HL-60 (cell line): Measurements from ENCODE around the gene ANO1.

Experiments used
- DNase-seq, 2 experiments: peaks; one replicate each; pipeline ENCODE4 v3.0.0-alpha.2; 2010 to 2020; ENCODE audit warnings: low read depth in 1 of 2, low spot score in 1 of 2
- H3K27ac ChIP-seq: fragments of 250-450 bp; sonication (Bioruptor Pico); replicated peaks from 2 replicates; pipeline ENCODE4 v1.5.1; 2020; ENCODE audit warnings: mild to moderate bottlenecking, moderate library complexity
- H3K27me3 ChIP-seq: fragments of 250-450 bp; sonication (Bioruptor Pico); 2 replicates; pipeline ENCODE4 v1.5.1; 2021; ENCODE audit warnings: mild to moderate bottlenecking, moderate library complexity; ENCODE audit not compliant: insufficient read depth, poor library complexity, severe bottlenecking
- H3K4me3 ChIP-seq: replicated peaks from 2 replicates; pipeline ENCODE4 v1.5.1; 2011; ENCODE audit warnings: mild to moderate bottlenecking, control low read depth, low read length; ENCODE audit not compliant: insufficient read depth
- GABPA ChIP-seq: IDR thresholded peaks from 2 replicates; pipeline ENCODE4 v1.6.1; 2012; ENCODE audit warnings: low read depth
- POLR2AphosphoS5 ChIP-seq: IDR thresholded peaks from 2 replicates; pipeline ENCODE4 v1.6.1; 2012; ENCODE audit warnings: low read depth
- SPI1 ChIP-seq: IDR thresholded peaks from 2 replicates; pipeline ENCODE4 v1.6.1; 2012; ENCODE audit warnings: low read depth, mild to moderate bottlenecking, borderline replicate concordance
- TF ChIP-seq, protein P1 (sequence below): IDR thresholded peaks from 2 replicates; pipeline ENCODE4 v1.6.1; 2012; ENCODE audit warnings: low read depth; ENCODE audit not compliant: insufficient replicate concordance
- TF ChIP-seq, protein P2 (sequence below): IDR thresholded peaks from one replicate; pipeline ENCODE4 v1.5.1; 2011; ENCODE audit warnings: low read length, control low read depth, inconsistent platforms; ENCODE audit not compliant: insufficient read depth

ANO1 gene

DNA sequence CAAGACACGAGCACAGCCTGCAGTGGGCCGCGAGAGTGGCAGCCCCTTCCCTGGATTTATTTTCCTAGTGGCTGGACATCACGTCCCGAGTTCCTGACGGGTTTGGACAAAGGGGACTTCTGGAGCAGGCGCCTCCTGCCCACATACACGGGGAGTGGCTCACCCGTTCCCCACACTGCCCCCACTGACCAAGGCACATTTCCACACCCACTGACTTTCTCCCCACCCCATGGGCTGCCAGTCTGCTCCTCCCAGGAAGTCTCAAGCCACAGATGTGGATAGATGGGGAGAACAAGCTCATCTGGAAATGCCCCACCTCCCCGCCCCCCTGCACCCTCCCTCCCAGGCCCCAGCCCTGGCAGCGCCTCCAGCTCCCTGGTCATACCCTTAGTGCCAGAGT lies 91.0 kb downstream of the ANO1 start:
- TF ChIP-seq, protein P1, sequence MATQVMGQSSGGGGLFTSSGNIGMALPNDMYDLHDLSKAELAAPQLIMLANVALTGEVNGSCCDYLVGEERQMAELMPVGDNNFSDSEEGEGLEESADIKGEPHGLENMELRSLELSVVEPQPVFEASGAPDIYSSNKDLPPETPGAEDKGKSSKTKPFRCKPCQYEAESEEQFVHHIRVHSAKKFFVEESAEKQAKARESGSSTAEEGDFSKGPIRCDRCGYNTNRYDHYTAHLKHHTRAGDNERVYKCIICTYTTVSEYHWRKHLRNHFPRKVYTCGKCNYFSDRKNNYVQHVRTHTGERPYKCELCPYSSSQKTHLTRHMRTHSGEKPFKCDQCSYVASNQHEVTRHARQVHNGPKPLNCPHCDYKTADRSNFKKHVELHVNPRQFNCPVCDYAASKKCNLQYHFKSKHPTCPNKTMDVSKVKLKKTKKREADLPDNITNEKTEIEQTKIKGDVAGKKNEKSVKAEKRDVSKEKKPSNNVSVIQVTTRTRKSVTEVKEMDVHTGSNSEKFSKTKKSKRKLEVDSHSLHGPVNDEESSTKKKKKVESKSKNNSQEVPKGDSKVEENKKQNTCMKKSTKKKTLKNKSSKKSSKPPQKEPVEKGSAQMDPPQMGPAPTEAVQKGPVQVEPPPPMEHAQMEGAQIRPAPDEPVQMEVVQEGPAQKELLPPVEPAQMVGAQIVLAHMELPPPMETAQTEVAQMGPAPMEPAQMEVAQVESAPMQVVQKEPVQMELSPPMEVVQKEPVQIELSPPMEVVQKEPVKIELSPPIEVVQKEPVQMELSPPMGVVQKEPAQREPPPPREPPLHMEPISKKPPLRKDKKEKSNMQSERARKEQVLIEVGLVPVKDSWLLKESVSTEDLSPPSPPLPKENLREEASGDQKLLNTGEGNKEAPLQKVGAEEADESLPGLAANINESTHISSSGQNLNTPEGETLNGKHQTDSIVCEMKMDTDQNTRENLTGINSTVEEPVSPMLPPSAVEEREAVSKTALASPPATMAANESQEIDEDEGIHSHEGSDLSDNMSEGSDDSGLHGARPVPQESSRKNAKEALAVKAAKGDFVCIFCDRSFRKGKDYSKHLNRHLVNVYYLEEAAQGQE, result no peak
- TF ChIP-seq SPI1 (no peak), POLR2AphosphoS5 (no peak), GABPA (no peak)
- TF ChIP-seq, protein P2, sequence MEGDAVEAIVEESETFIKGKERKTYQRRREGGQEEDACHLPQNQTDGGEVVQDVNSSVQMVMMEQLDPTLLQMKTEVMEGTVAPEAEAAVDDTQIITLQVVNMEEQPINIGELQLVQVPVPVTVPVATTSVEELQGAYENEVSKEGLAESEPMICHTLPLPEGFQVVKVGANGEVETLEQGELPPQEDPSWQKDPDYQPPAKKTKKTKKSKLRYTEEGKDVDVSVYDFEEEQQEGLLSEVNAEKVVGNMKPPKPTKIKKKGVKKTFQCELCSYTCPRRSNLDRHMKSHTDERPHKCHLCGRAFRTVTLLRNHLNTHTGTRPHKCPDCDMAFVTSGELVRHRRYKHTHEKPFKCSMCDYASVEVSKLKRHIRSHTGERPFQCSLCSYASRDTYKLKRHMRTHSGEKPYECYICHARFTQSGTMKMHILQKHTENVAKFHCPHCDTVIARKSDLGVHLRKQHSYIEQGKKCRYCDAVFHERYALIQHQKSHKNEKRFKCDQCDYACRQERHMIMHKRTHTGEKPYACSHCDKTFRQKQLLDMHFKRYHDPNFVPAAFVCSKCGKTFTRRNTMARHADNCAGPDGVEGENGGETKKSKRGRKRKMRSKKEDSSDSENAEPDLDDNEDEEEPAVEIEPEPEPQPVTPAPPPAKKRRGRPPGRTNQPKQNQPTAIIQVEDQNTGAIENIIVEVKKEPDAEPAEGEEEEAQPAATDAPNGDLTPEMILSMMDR, result no peak
- DNase-seq, result no peak
- Histone ChIP-seq H3K27me3 (no peaks in the 10 kb centered on the region), H3K27ac (no peak overlapping the region), H3K4me3 (no peak overlapping the region)

DNA sequence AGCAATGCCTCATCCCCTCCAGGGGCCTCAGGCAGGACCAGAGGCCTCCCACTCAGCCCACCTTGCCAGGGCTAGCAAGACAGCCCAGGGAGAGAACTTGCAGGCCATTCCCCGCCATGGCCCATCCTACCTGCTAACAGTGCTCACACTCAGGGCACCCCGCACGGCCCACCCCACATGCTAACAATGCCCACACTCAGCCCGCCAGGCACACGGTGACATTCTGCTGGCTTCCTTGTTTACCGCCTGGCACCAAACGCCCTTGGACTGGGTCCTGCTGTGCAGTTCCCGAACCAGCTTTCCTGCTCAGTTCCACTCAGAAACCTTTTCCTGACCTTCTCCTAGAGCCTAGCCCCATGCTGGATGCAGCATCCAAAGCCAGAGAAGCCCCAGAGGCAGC lies 91.5 kb downstream of the ANO1 start:
- no peaks in the 10 kb centered on the region for H3K27me3 ChIP-seq
- no peak overlapping the region for H3K4me3 ChIP-seq
- no peak overlapping the region for H3K27ac ChIP-seq
- TF ChIP-seq, protein P1, result no peak
- no peak for TF ChIP-seq POLR2AphosphoS5
- TF ChIP-seq, protein P2, result no peak
- no peak for TF ChIP-seq SPI1
- no peak for TF ChIP-seq GABPA
- DNase-seq, result no peak

DNA sequence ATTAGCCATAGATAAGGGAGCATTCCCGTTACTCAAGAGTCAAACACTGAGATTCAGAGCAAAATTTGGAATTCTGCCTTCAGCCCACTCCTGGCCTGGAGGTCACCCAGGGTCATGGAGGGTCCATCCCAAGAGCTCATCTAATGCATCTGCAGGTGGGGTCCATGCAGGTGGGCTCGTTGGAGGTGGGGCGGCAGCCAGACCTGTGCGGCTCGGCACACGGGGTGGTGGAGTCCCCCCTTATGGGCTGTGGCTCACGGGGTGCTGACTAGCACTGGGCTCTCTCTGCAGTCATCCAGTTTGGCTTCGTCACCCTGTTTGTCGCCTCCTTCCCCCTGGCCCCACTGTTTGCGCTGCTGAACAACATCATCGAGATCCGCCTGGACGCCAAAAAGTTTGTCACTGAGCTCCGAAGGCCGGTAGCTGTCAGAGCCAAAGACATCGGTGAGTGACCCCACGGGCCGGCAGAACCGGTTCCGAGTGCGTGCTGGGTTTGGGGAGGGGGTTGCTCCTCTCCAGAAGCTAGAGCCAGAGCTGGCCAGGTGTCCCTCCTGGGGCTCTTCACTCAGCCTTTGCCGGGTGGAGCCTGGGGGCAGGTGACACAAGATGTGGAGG lies 92.6 kb downstream of the ANO1 start:
- Histone ChIP-seq H3K27ac (no peak overlapping the region), H3K27me3 (no peaks in the 10 kb centered on the region), H3K4me3 (no peak overlapping the region)
- TF ChIP-seq, protein P2, result no peak
- TF ChIP-seq, protein P1, result no peak
- no peak for TF ChIP-seq SPI1
- no peak for TF ChIP-seq POLR2AphosphoS5
- no peak for TF ChIP-seq GABPA
- no peak for DNase-seq
